GM08714 (cell line): ENCODE measurements around the gene KASH5.

Source experiments
- H3K4me3 ChIP-seq: fragments of 200-500 bp; sonication (Bioruptor generic); 2 replicates; pipeline ENCODE4 v1.5.1; 2014; ENCODE audit warnings: mild to moderate bottlenecking, low read length, inconsistent platforms
- ZNF274 ChIP-seq: IDR thresholded peaks from 2 replicates; pipeline ENCODE4 v1.6.1; 2012; ENCODE audit warnings: mild to moderate bottlenecking, low read depth, low read length

Gene KASH5

GRCh38 chr19:49374665-49375434 lies 13.2 kb upstream of the KASH5 start:
- TF ChIP-seq ZNF274: no peak
- H3K4me3 ChIP-seq: no peak overlapping the region

DNA sequence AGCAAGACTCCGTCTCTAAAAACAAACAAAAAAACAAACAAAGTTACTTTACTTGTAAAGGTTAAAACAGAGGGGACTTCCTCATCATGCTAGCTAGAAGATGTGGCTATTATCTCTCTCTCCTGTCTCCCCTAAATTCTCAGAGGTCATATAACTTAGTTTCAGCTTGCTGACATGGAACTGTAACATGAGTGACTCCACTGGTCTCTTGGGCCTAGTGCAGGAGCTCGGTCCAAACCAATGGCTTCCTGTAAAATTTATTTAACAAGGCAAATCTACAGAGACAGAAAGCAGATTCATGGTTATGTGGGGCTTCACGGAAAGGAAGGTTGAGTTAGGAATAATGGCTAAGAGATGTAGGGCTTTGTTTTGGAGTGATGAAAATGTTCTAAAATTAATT lies 9.5 kb upstream of the KASH5 start:
- no peak overlapping the region for H3K4me3 ChIP-seq
- no peak for TF ChIP-seq ZNF274

DNA sequence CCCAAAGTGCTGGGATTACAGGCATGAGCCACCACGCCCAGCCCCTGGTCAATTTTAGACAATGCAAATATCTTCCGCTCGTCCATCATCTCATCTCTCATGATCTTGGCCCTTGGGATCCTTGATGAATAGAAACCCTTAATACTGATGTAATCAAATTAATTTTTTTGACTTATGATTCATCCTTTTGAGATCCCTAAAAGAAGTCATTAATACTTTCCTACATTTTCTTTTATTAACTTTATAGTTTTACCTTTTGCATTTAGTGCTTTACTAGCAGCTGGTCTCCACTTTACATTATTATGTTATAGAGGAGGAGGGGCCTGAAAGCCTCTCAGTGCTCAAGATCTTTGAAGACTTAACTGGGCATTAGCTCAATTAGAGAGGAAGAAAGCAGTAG lies 7.7 kb upstream of the KASH5 start:
- no peak overlapping the region for H3K4me3 ChIP-seq
- TF ChIP-seq ZNF274: no peak

DNA sequence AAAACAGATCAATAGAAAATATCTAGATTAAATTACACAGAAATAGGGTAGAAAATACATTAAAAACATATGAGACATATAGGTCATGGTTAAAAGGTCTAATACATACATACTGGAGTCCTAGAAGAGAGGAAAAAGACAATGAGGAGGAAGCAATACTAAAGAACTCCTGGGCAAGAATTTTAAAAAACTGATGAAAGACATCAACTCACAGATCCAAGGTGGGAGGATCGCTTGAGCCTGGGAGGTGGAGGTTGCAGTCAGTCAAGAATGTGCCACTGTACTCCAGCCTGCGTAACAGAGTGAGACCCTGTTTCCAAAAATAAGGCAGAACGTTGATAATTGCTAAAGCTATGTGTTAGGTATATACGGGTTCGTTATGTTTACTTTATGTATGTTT lies 5.4 kb upstream of the KASH5 start:
- no peak overlapping the region for H3K4me3 ChIP-seq
- TF ChIP-seq ZNF274: no peak

DNA sequence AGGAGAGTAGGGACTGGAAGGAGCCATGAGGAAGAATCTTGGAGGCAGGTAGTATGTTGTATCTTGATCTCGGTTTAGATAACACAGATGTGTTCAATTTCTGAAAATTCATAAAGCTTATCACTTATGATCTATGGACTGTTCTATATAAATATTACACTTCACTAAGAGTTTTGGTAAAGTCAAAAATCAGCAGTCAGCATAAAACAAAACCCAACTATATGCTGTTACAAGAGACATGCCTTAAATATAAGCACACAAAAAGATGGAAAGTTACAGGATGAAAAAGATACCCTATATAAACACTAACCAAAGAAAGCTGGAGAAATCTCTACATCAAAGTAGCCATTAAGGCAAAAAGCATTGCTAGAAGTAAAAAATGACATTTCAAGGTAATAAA lies 4.5 kb upstream of the KASH5 start:
- no peak for TF ChIP-seq ZNF274
- H3K4me3 ChIP-seq: no peak overlapping the region

DNA sequence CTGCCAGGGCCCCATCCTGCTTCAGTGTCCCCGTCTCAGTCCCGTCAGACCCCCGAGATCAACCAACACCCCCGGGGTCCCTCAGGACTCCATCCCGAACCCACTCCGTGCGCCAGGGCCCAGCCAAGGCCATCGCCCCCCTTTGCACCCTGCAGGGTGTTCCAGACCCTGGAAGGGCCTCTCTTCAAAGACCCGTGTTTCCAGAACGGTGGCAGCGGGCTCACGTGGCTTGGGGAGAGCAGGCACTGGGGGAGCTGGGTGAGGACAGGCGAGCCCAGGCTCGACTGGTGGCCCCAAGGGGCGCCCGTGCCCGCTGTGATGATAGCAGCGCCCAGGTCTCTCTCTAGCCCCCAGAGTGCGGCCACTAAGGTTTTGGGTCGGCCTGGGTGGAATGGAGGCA lies 1.4 kb downstream of the KASH5 start:
- TF ChIP-seq ZNF274: no peak
- no peak overlapping the region for H3K4me3 ChIP-seq

DNA sequence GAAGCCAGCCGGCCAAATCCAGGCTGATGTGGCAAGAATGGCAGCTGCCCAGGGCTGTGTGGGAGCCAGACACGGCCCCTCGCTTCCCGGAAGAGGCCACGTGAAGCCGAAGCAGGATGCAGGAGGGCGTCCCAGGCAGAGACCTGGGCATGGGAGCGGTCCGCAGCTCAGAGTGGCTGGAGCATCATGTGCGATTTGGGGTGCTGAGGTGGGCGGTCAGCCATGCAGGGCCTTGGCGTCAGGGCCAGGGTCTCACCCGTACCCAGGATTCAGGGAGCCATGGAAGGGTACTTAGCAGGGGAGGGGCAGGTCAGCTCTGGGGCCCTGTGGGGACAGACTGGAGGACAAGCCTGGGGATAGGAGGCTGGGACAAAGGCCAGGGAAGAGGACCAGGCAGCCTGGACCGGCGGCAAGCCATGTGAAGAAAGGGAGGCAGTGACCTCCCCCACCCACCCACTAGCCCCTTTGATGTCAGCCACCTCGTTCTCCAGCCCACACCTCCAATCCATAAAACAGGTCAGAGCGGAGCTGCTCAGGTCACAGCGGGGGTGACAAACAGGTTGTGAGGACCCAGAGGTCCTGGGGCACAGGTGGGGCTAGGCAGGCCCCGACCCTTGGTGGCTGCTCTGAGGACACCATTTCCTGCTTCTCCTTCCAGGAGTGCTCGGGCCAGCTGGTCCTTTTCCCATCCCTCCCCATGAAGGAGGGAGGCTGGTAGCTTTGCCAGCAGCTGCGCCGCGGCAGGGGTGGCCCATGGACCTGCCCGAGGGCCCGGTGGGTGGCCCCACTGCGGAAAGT lies 2.3 kb downstream of the KASH5 start:
- TF ChIP-seq ZNF274: no peak
- no peak overlapping the region for H3K4me3 ChIP-seq

- H3K4me3 ChIP-seq: no peak overlapping the region
- TF ChIP-seq ZNF274: no peak
Observed at GRCh38 chr19:49390929-49391359, 2.9 kb downstream of the KASH5 start.

GRCh38 chr19:49391581-49392399 lies 3.7 kb downstream of the KASH5 start:
- no peak for TF ChIP-seq ZNF274

DNA sequence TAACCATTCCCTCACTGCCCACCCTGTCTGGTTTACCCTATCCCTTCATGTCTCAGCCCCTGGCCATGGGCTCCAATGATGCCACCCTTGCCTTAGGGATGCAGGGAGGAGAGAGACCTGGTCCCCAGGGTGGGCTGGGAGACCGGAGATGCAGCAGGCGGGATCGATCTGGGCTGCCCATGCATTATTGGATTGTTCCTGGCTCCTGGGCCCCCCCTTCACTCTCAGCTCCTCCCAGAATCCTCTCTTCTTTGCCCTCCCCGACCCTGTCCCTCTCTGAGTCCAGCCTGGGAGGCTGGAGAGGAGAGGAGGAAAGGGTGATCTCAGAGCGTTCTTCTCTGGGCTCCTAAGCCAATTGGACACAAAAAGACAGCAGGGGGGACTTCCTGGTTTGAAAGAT lies 5.8 kb downstream of the KASH5 start:
- no peak for TF ChIP-seq ZNF274
- no peak overlapping the region for H3K4me3 ChIP-seq

More at GRCh38 chr19:49391581-49392399, 3.7 kb downstream of the KASH5 start:
- no peak overlapping the region for H3K4me3 ChIP-seq

DNA sequence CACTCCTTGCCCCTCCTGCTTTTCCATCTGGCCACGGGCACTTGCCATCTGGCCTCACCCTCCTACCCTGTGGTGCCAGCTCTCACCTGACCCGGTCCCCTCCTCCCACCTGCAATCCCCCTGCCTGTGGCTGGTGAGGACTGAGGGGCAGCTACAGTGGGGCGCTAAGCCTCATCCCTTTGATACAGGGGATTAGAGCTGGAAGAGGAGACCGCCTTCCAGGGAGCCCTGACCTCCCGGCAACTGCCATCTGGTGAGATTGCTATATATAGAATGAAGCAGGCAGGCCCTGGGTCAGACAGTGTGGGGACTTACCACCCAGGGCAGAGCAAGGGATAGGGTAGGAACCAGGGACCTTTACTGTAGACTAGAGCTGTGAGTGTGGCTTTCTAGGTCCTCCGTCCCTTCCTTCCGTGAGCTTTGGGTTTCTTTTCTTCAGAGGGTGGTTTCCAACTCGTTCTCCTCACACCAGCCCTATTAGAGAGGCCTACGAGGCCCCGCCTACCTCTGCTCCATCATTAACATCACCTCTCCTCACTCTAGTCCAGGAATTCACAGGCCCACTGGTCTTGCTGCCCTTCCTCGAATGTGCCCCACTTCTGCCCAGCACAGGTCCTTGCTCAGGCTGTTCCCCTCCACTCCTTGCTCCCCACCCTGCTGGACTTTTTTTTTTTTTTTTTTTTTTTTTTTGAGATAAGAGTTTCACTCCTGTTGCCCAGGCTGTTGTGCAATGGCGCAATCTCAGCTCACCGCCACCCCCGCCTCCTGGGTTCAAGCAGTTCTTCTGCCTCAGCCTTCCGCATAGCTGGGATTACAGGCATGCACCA lies 7.7 kb downstream of the KASH5 start:
- no peak for TF ChIP-seq ZNF274
- no peak overlapping the region for H3K4me3 ChIP-seq

GRCh38 chr19:49396738-49397505 lies 8.9 kb downstream of the KASH5 start:
- no peak for TF ChIP-seq ZNF274
- no peak overlapping the region for H3K4me3 ChIP-seq
